Chondrocyte (in vitro differentiated cells): ENCODE results near the gene ACOT13. TPM values are rescaled to one million over a fixed set of nuclear protein-coding genes. Genes with fewer than 3 reads are reported as not detected.
"Not testable (repeated sequence)": the region's sequence is repeated elsewhere in the genome, so short reads cannot be mapped to it uniquely, and the experiment has no call there.

ENCODE experiments used
- DNase-seq: peaks from one replicate; pipeline ENCODE4 v3.0.0; 2021; ENCODE audit warnings: mixed read lengths, low spot score
- H3K27ac Mint-ChIP-seq: one replicate; pipeline ENCODE4 v1.8.0; 2021; ENCODE audit warnings: mild to moderate bottlenecking, moderate library complexity, mixed read lengths; ENCODE audit not compliant: unreplicated experiment
- H3K27me3 Mint-ChIP-seq: 2 replicates; pipeline ENCODE4 v1.8.0; 2021; ENCODE audit warnings: low read depth, mixed read lengths
- H3K36me3 Mint-ChIP-seq: 2 replicates; pipeline ENCODE4 v1.8.0; 2021; ENCODE audit warnings: low read depth, mixed read lengths
- H3K4me1 Mint-ChIP-seq: 2 replicates; pipeline ENCODE4 v1.8.0; 2021; ENCODE audit warnings: low read depth, mild to moderate bottlenecking, mixed read lengths
- H3K4me3 Mint-ChIP-seq: one replicate; pipeline ENCODE4 v1.8.0; 2021; ENCODE audit warnings: mild to moderate bottlenecking, moderate library complexity, mixed read lengths; ENCODE audit not compliant: unreplicated experiment
- H3K9me3 Mint-ChIP-seq: 2 replicates; pipeline ENCODE4 v1.8.0; 2021; ENCODE audit warnings: low read depth, mixed read lengths
- CTCF ChIP-seq: fragments of 200-600 bp; sonication (generic); IDR thresholded peaks from 2 replicates; pipeline ENCODE4 v1.5.0; 2021; ENCODE audit warnings: antibody characterized with exemption, mild to moderate bottlenecking, moderate library complexity
- total RNA-seq: library from RNA; stranded (reverse); gene quantifications from 3 replicates; pipeline ENCODE4 v1.2.1, GENCODE V29; 2021

The ACOT13 gene
- total RNA-seq, 1 donor from 2014 or later, result 28.4 TPM

GRCh38 chr6:24660105-24660504, 6.8 kb upstream of the ACOT13 start:
- DNase-seq, result no peak
- Mint-ChIP-seq H3K4me1 (peaks cover 8% of the 10 kb centered on the region), H3K27ac (no peak overlapping the region), H3K4me3 (no peak overlapping the region), H3K9me3 (no peaks in the 10 kb centered on the region), H3K36me3 (peaks cover 11% of the 10 kb centered on the region), H3K27me3 (no peaks in the 10 kb centered on the region)
- no peak for TF ChIP-seq CTCF

GRCh38 chr6:24661759-24662158, 5.1 kb upstream of the ACOT13 start:
- H3K4me3 Mint-ChIP-seq, DNase-seq, H3K36me3 Mint-ChIP-seq, H3K9me3 Mint-ChIP-seq, H3K27ac Mint-ChIP-seq, H3K27me3 Mint-ChIP-seq: not testable (repeated sequence)
- H3K4me1 Mint-ChIP-seq, result peaks cover 20% of the 10 kb centered on the region

- Mint-ChIP-seq H3K27ac (no peak overlapping the region), H3K9me3 (no peaks in the 10 kb centered on the region), H3K36me3 (peaks cover 8% of the 10 kb centered on the region), H3K27me3 (no peaks in the 10 kb centered on the region), H3K4me1 (peaks cover 23% of the 10 kb centered on the region), H3K4me3 (no peak overlapping the region)
- no peak for TF ChIP-seq CTCF
- DNase-seq, result no peak
These were observed 4.6 kb upstream of the ACOT13 start for GRCh38 chr6:24662236-24662635.

GRCh38 chr6:24663189-24663588, 3.7 kb upstream of the ACOT13 start:
- H3K4me1 Mint-ChIP-seq, result peaks cover 29% of the 10 kb centered on the region
- H3K27ac Mint-ChIP-seq, result no peak overlapping the region
- no peak for DNase-seq
- TF ChIP-seq CTCF, result no peak
- peaks cover 8% of the 10 kb centered on the region for H3K36me3 Mint-ChIP-seq
- H3K4me3 Mint-ChIP-seq, result no peak overlapping the region
- no peaks in the 10 kb centered on the region for H3K9me3 Mint-ChIP-seq
- H3K27me3 Mint-ChIP-seq, result no peaks in the 10 kb centered on the region

- no peak for TF ChIP-seq CTCF
- H3K27me3 Mint-ChIP-seq, result no peaks in the 10 kb centered on the region
- H3K9me3 Mint-ChIP-seq, result no peaks in the 10 kb centered on the region
- DNase-seq, result no peak
- H3K36me3 Mint-ChIP-seq, result peaks cover 8% of the 10 kb centered on the region
- no peak overlapping the region for H3K4me3 Mint-ChIP-seq
- H3K4me1 Mint-ChIP-seq, result peaks cover 32% of the 10 kb centered on the region
- no peak overlapping the region for H3K27ac Mint-ChIP-seq
These were observed 2.6 kb upstream of the ACOT13 start for GRCh38 chr6:24664046-24664987.
